HL-60/S4 (cell line): ENCODE results near the gene ALDH7A1.
"Not testable (repeated sequence)": the region's sequence is repeated elsewhere in the genome, so short reads cannot be mapped to it uniquely, and the experiment has no call there.

Experiments
- in situ Hi-C: fragments of 300-500 bp; cut with MboI; formaldehyde crosslinking; loops from 2 replicates; pipeline ENCODE4 v1.14.3; 2022; ENCODE audit warnings: low sequenced_read_pairs

Gene ALDH7A1

GRCh38 chr5:126594748-126595485 lies at the start of gene ALDH7A1:
TSS of gene ALDH7A1 (minus strand) at chr5:126595219. CDS start at chr5:126595198, 21 bp downstream.
- in situ Hi-C loops: no loop called here

GRCh38 chr5:126641387-126641786 lies 46.4 kb upstream of the ALDH7A1 start:
- in situ Hi-C loops: loop anchor here (10.0 kb wide), 1 partner anchor 653 kb away; the partner anchor contains the start of gene MEGF10

DNA sequence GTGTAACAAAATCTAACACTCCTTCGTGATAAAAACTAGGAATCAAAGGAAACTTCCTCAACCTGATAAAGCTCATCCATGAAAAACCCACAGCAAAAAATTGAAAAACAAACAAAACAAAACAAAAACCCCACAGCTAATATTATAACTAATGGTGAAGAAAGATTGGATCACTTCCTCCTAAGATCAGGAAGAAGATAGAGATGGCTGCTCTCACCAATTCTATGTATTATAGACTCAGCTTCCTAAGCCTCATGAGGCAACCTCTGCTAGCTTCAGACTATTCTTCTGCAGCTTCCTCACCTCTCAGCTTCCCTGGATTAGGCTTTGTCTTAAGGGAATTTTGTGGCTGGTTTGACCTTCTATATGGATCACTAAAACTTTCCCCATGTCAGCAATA lies 45.8 kb upstream of the ALDH7A1 start:
- in situ Hi-C loops: loop anchor here (10.0 kb wide), 1 partner anchor 654 kb away; the partner anchor contains the start of gene MEGF10

DNA sequence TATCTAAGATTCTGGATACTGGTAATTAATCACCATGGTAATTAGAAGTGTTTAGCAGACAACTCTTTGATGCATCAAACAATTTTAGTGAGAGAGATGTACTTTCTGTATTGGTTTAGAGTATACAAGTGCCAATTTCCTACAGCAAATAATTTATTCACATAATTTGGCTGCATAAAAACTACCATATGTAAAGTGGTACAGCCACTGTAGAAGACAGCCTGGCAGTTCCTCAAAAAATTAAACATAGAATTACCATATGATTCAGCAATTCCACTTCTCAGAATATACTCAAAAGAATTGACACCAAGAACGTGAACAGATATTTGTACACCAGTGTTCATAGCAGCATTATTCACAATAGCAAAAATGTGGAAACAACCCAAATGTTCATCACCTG lies 41.9 kb upstream of the ALDH7A1 start:
- in situ Hi-C loops: no loop called here

DNA sequence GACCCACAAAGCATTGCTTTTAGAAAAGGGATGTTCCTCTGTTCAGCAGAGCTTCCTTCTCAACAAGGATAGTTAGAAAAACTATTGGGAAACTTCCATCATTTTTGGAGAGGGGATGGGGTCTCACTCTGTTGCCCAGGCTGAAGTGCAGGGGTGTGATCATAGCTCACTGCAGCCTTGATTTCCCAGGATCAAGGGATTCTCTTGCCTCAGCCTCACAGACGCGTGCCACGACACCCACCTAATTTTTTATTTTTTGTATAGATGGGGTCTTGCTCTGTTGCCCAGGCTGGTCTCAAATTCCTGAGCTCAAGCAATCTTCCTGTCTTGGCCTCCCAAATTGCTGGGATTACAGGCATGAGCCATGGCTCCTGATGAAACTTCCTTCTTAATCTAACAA lies 40.6 kb upstream of the ALDH7A1 start:
- in situ Hi-C loops: no loop called here

GRCh38 chr5:126633552-126633951 lies 38.5 kb upstream of the ALDH7A1 start:
- in situ Hi-C loops: no loop called here

GRCh38 chr5:126631920-126632319 lies 36.9 kb upstream of the ALDH7A1 start:
- in situ Hi-C loops: no loop called here

DNA sequence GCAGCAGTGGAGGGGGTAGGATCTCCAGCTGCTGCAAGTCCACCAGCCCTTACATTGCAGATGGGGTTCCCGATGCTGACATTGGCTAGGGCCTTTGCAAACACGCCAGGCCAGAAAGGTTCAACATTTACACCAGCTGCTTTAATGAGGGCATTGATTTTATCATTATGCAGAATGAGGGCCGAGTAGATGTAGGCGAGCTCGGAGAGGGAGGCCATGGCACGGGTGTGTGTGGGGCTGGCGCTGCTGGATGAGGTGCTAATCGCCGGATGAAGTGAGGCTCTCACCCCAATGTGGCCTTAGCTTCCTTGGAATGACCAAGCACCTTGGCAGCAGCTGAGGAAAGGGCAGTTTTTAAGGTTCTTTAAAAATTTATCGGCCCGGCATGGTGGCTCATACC lies 33.1 kb upstream of the ALDH7A1 start:
- in situ Hi-C loops: no loop called here

- in situ Hi-C loops: no loop called here
Observed at GRCh38 chr5:126624534-126624933, 29.5 kb upstream of the ALDH7A1 start.

DNA sequence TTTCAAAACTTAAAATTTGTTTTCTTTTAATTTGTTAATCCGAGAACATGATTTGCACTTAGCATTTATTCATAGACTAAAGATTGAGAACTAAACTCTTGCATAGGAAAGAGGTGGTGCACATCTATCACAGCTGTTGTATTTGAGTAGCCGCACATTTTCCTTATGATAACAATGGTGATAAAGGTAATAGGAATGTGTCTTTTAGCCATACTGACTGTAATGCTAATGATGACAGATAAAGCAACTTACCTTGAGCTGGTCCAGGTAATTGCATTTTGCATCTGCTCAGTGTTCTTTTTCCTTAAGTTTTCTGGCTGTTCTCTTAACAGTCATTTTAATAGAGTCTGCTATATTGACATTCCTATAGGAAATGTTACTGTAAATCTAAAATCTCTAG lies 24.8 kb upstream of the ALDH7A1 start:
- in situ Hi-C loops: no loop called here

DNA sequence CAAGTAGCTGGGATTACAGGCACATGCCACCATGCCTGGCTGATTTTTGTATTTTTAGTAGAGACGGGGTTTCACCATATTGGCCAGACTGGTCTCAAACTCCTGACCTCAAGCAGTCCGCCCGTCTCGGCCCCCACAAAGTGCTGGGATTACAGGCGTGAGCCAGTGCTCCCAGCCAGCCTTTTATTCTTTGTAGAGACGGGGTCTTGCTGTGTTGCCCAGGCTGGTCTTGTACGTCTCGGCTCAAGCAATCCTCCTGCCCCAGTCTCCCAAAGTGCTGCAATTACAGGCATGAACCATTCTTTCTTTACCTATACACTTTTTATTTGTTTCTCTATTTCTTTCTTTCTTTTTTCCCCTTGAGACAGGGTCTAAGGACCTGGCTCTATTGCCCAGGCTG lies 22.6 kb upstream of the ALDH7A1 start:
- in situ Hi-C loops: not testable (repeated sequence)

- in situ Hi-C loops: no loop called here
Observed at GRCh38 chr5:126615286-126615685, 20.3 kb upstream of the ALDH7A1 start.

GRCh38 chr5:126613941-126614592 lies 19.0 kb upstream of the ALDH7A1 start:
- in situ Hi-C loops: no loop called here

DNA sequence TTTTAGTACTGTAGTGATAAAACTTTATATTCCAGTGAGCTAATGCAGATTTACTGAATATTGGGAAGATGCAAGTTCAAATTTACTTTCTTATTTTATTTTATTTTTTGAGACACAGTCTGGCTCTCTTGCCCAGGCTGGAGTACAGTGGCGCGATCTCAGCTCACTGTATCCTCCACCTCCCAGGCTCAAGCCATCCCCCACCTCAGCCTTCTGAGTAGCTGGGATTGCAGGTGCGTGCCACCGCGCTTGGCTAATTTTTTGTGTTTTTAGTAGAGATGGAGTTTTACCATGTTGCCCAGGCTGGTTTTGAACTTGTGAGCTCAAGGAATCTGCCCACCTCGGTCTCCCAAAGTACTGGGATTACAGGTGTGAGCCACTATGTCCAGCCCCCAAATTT lies 15.6 kb upstream of the ALDH7A1 start:
- in situ Hi-C loops: no loop called here

- in situ Hi-C loops: no loop called here
Observed at GRCh38 chr5:126610160-126610559, 15.1 kb upstream of the ALDH7A1 start.

- in situ Hi-C loops: no loop called here
Observed at GRCh38 chr5:126605525-126605924, 10.5 kb upstream of the ALDH7A1 start.

DNA sequence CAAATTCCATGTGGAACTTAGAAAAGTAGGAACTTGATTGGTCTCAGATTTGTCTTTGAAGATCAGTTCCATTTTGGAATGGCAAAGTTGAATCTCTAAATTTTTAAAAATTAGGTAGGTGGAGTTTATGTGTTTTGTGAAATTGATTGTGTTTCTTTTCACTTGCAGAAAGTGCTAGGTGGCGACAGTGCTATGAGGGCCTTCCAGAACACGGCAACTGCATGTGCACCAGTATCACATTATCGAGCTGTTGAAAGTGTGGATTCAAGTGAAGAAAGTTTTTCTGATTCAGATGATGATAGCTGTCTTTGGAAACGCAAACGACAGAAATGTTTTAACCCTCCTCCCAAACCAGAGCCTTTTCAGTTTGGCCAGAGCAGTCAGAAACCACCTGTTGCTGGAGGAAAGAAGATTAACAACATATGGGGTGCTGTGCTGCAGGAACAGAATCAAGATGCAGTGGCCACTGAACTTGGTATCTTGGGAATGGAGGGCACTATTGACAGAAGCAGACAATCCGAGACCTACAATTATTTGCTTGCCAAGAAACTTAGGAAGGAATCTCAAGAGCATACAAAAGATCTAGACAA lies 8.5 kb upstream of the ALDH7A1 start:
- in situ Hi-C loops: no loop called here

GRCh38 chr5:126600631-126601511 lies 5.9 kb upstream of the ALDH7A1 start, which contains the start of gene PHAX:
TSS of gene PHAX (plus strand) at chr5:126600947. CDS start at chr5:126600963, 16 bp downstream.
- in situ Hi-C loops: no loop called here

DNA sequence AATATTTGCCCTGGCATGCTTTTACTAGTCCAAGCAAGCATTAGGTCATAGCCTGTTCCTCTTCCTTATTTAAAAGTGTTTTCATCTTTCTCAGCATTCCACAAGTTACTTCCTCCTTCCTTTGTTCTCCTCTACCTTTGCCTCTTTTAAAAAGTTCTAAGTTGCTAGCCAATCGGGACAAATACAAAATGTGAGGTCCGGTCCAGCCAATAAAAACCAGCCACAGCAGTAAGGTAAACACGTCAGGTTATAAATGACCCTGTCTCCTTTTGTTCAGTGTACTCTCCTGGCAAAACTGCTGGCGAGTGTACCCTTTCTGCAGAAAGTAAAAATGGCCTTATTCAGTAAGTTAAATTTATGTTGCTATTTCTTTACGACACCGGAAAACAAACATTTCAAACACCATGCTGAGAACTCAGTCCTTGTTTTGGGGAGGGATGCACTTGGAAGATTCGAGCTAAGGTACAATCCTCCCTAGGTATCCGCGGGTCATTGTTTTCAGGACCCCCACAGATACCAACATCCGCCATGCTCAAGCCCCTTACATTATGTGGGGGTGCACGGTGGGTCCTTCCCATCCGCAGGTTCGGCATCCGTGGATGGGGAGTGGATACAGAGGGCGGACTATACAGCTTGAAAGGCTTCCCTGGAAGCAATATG lies 5.1 kb upstream of the ALDH7A1 start:
- in situ Hi-C loops: not testable (repeated sequence)

DNA sequence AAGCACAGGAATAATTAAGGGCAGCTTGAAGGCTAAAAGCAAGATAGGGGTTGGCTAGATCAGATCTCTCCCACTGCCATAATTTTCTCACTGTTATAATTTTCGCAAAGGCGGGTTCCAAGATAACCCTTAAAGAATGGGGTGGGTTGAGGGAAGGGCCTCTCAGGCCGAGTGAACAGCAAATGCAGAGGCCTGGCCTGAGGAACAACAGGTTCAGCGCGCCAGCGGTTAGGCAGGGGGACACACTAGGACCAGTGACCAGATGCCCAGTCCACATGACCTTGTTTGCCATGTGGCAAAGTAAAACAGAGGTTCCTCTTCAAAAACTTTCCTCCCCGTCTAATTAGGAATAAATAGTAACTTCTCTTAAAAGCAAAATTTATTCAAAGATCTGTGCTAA lies 4.5 kb upstream of the ALDH7A1 start:
- in situ Hi-C loops: no loop called here
